Heart left ventricle (tissue), 16 donors: ENCODE results near the gene OTUD6A. TPM values are rescaled to one million over a fixed set of nuclear protein-coding genes. Genes with fewer than 3 reads are reported as not detected.

Experiments used
- ATAC-seq, 4 donors: fragments of 200-7000 bp; cut with Tn5 transposase; one replicate each; pipeline ENCODE4 v1.9.1; 2020 to 2022; ENCODE audit warnings: moderate library complexity in 4 of 4, mild to moderate bottlenecking in 3 of 4, moderate number of reproducible peaks in 1 of 4
- DNase-seq, 5 donors: peaks; one replicate each; pipeline ENCODE4 v3.0.0-alpha.2; 2020
- H3K27ac ChIP-seq, 12 donors: fragments of 200-600 bp; sonication (generic) in 4 of 12; one replicate each; pipeline versions ENCODE4 v1.5.0 to v1.8.0; 2016 to 2022; ENCODE audit warnings: mild to moderate bottlenecking in 2 of 12
- H3K27me3 ChIP-seq, 9 donors: fragments of 200-600 bp; sonication (generic) in 2 of 9; one replicate each; pipeline versions ENCODE4 v1.5.1 to v1.8.0; 2016 to 2022; ENCODE audit warnings: mild to moderate bottlenecking in 3 of 9
- H3K36me3 ChIP-seq, 9 donors: fragments of 200-600 bp; sonication (generic) in 2 of 9; one replicate each; pipeline versions ENCODE4 v1.5.0 to v1.8.0; 2018 to 2022; ENCODE audit warnings: mild to moderate bottlenecking in 2 of 9
- H3K4me1 ChIP-seq, 12 donors: fragments of 200-600 bp; sonication (generic) in 4 of 12; one replicate each; pipeline versions ENCODE4 v1.5.0 to v1.8.0; 2016 to 2022; ENCODE audit warnings: mild to moderate bottlenecking in 3 of 12
- H3K4me3 ChIP-seq, 12 donors: fragments of 200-600 bp; sonication (generic) in 4 of 12; one replicate each; pipeline versions ENCODE4 v1.5.0 to v1.8.0; 2017 to 2022; ENCODE audit warnings: mild to moderate bottlenecking in 9 of 12, moderate library complexity in 4 of 12
- H3K9me3 ChIP-seq, 12 donors: fragments of 200-600 bp; sonication (generic) in 4 of 12; one replicate each; pipeline versions ENCODE4 v1.5.0 to v1.8.0; 2016 to 2022; ENCODE audit warnings: mild to moderate bottlenecking in 1 of 12
- CTCF ChIP-seq, 12 donors: fragments of 200-600 bp; sonication (generic) in 4 of 12; IDR thresholded peaks; one replicate each; pipeline versions ENCODE4 v1.5.0 to v1.8.0; 2018 to 2022; ENCODE audit warnings: antibody characterized with exemption in 12 of 12, mild to moderate bottlenecking in 5 of 12
- POLR2A ChIP-seq, 2 donors: fragments of 450-650 bp; IDR thresholded peaks; one replicate each; pipeline ENCODE4 v1.6.1; 2017; ENCODE audit warnings: antibody characterized with exemption in 2 of 2, mild to moderate bottlenecking in 2 of 2, moderate library complexity in 2 of 2
- WGBS, 4 donors: extraction: QIAGEN DNeasy Blood & Tissue Kit in 2 of 4; methylation state at CpG; one replicate each; pipeline versions ENCODE4 v1.1.5 to v1.1.7; 2013 to 2018; 5-methylcytosine and 5-hydroxymethylcytosine counted together
- intact Hi-C, 10 donors: fragments of 100-400 bp; cut with DNase I; formaldehyde crosslinking; loops; one replicate each; pipeline versions ENCODE4 v1.11.1 to v1.14.2; 2022
- long read RNA-seq, 3 donors: library from polyadenylated mRNA; unstranded; transcript quantifications; one replicate each; pipeline ENCODE4 v2.0.0, GENCODE V29; 2020 to 2021
- polyA plus RNA-seq, 2 donors: library from polyadenylated mRNA; stranded (reverse); fragments of 200-250 nt; gene quantifications; one replicate each; pipeline ENCODE4 v1.2.3, GENCODE V29; 2013
- total RNA-seq, 9 donors: library from RNA; depleted of rRNA in 2 of 9; stranded (reverse); fragments of >200 nt in 2 of 9; fragmentation: NEBNext Ultra II Directional in 3 of 9; extraction: Animal tissue kit (Norgen Biotek cat#: 25700) in 3 of 9; gene quantifications; one replicate each; pipeline versions ENCODE4 v1.1.0 to v1.2.4, GENCODE V29; 2016 to 2023
- donor health status: ischemic (EF 13 %, LVEDD 7.1; RV severe dilation, severe dysfunction).
- donor health status: healthy with polysubstance abuse.
- donor health status: DM: no; HTN: yes; CAD: no.
- donor health status: DM: no; HTN: no; CAD: no.
- donor health status: ischemic (EF 25% LVEDD 6.9; RV normal size, moderate dysfunction).
- donor health status: ischemic (EF 25% LVEDD 5.7; RV mildly dilated, moderate dysfunction).
- donor health status: healthy.
- donor health status: DM: yes; HTN: yes; CAD: no.
- donor health status: ischemic (EF 35%, LVEDD 5.7; RV mildly dilated, moderate dysfunction).
- donor health status: nonischemic (EF 11% LVEDD 7.7; RV severe dilation, severe dysfunction).
- donor health status: DM: yes; HTN: yes; CAD: no.
- donor health status: PGD.
- donor health status: ischemic (EF 29% LVEDD 5.4; RV normal size, mild dysfunction).
- donor health status: nonischemic (EF 23%, LVEDD 6.1; RV moderate dilation, normal function).

OTUD6A gene
- total RNA-seq (not detected), polyA plus RNA-seq (not detected)
- long read RNA-seq, donor 1 = 0 reads
- long read RNA-seq, donor 2 = 0 reads
- long read RNA-seq, donor 3 = 0 reads

- Histone ChIP-seq H3K9me3 (peaks cover 0 to 5% (median 0%) of the 10 kb centered on the region in 12 donors), H3K4me3 (no peak within 1 kb of the TSS), H3K36me3 (no peaks in the 10 kb centered on the region), H3K27ac (no peak within 1 kb of the TSS), H3K27me3 (peaks cover 0 to 10% (median 0%) of the 10 kb centered on the region in 9 donors), H3K4me1 (no peaks in the 10 kb centered on the region)
- intact Hi-C loops = no loop called here
- DNase-seq (no peak), ATAC-seq (no peak)
- 83 to 97% (median 93%) methylated on average over 12 to 14 of the region's 14 CpGs for WGBS, 4 donors
- TF ChIP-seq POLR2A (IDR thresholded peaks at IDR 0.05) = no peak
- TF ChIP-seq CTCF (IDR thresholded peaks at IDR 0.05) = no peak
Measured at GRCh38 chrX:70062076-70062475, at the start of gene OTUD6A. Gene OTUD6A, plus strand, starts transcription at chrX:70062457. Its CDS starts 68 bp downstream, at chrX:70062525.

GRCh38 chrX:70012756-70013155 is 49.5 kb upstream of the OTUD6A start:
- TF ChIP-seq POLR2A (IDR thresholded peaks at IDR 0.05) = no peak
- TF ChIP-seq CTCF (IDR thresholded peaks at IDR 0.05) = no peak
- Histone ChIP-seq H3K27ac (peak overlapping the region; percentile 29 to 86 (median 65)), H3K36me3 (no peaks in the 10 kb centered on the region), H3K9me3 (peaks cover 0 to 3% (median 0%) of the 10 kb centered on the region in 12 donors), H3K4me3 (no peak overlapping the region), H3K27me3 (peaks cover 0 to 37% (median 0%) of the 10 kb centered on the region in 9 donors), H3K4me1 (peaks cover 0 to 15% (median 0%) of the 10 kb centered on the region in 12 donors)
- 59 to 79% (median 70%) methylated on average over 2 to 4 of the region's 4 CpGs for WGBS, 4 donors
- ATAC-seq (peak in 1 of 4 donors; percentile 12), DNase-seq (no peak)
- intact Hi-C loops = loop anchor here in 2 of 10 donors (5.0 kb wide), 1 partner anchor 395 kb away; the partner anchor contains the start of gene EDA (in 2 of the 2)

GRCh38 chrX:70013466-70014381 is 48.5 kb upstream of the OTUD6A start:
- Histone ChIP-seq H3K9me3 (peaks cover 0 to 11% (median 0%) of the 10 kb centered on the region in 12 donors), H3K27me3 (peaks cover 0 to 37% (median 0%) of the 10 kb centered on the region in 9 donors), H3K27ac (peak overlapping the region; percentile 29 to 86 (median 65)), H3K4me3 (no peak overlapping the region), H3K4me1 (peaks cover 0 to 15% (median 0%) of the 10 kb centered on the region in 12 donors), H3K36me3 (no peaks in the 10 kb centered on the region)
- WGBS, 4 donors = 32 to 55% (median 39%) methylated on average over 4 to 5 of the region's 5 CpGs
- ATAC-seq = peak; percentile 95 to 97 (median 96)
- TF ChIP-seq POLR2A (IDR thresholded peaks at IDR 0.05) (peak in 1 of 2 donors; percentile 12), CTCF (IDR thresholded peaks at IDR 0.05) (peak in 2 of 12 donors; percentile 5 to 15)
- peak in 4 of 5 donors; percentile 40 to 75 (median 62) for DNase-seq
- intact Hi-C loops = loop anchor here in 2 of 10 donors (5.0 kb wide), 1 partner anchor 396 kb away; the partner anchor contains the start of gene EDA (in 2 of the 2)

GRCh38 chrX:70016513-70016912 is 45.7 kb upstream of the OTUD6A start:
- intact Hi-C loops = no loop called here
- Histone ChIP-seq H3K4me3 (no peak overlapping the region), H3K36me3 (no peaks in the 10 kb centered on the region), H3K9me3 (peaks cover 0 to 11% (median 0%) of the 10 kb centered on the region in 12 donors), H3K4me1 (peaks cover 0 to 15% (median 0%) of the 10 kb centered on the region in 12 donors), H3K27ac (no peak overlapping the region), H3K27me3 (peaks cover 0 to 35% (median 0%) of the 10 kb centered on the region in 9 donors)
- TF ChIP-seq CTCF (IDR thresholded peaks at IDR 0.05) = no peak
- TF ChIP-seq POLR2A (IDR thresholded peaks at IDR 0.05) = no peak
- DNase-seq (no peak), ATAC-seq (no peak)
- 86 to 93% (median 91%) methylated on average over 2 of the region's 2 CpGs for WGBS, 4 donors
